Activated B cell treated with CpG ODN at 0.5 μM for 24 hours (primary cell): ENCODE measurements around the gene PMF1. TPM values are rescaled to one million over a fixed set of nuclear protein-coding genes. Genes with fewer than 3 reads are reported as not detected.

Experiments used
- ATAC-seq: fragments of 200-7000 bp; cut with Tn5 transposase; one replicate; pipeline ENCODE4 v1.10.0; 2021; ENCODE audit warnings: low read depth, mild to moderate bottlenecking, moderate library complexity
- CTCF ChIA-PET: fragments of 350-600 bp; sonication (Branson Sonifier 250); formaldehyde crosslinking; loops from one replicate; lab custom pipeline; 2021; ENCODE audit warnings: antibody characterized with exemption; lab: Charles Lee
- POLR2A ChIA-PET: fragments of 350-600 bp; sonication (Branson Sonifier 250); formaldehyde crosslinking; loops from one replicate; lab custom pipeline; 2021; ENCODE audit warnings: antibody characterized with exemption; lab: Charles Lee
- DNase-seq: peaks from one replicate; pipeline ENCODE4 v3.0.0; 2022
- H3K27ac Mint-ChIP-seq: one replicate; pipeline ENCODE4 v1.8.0; 2020; ENCODE audit warnings: mixed read lengths
- H3K27me3 Mint-ChIP-seq: one replicate; pipeline ENCODE4 v1.8.0; 2021; ENCODE audit warnings: mixed read lengths
- H3K36me3 Mint-ChIP-seq: one replicate; pipeline ENCODE4 v1.8.0; 2021; ENCODE audit warnings: low read depth, mixed read lengths
- H3K4me1 Mint-ChIP-seq: one replicate; pipeline ENCODE4 v1.8.0; 2021; ENCODE audit warnings: mixed read lengths
- H3K4me3 Mint-ChIP-seq: one replicate; pipeline ENCODE4 v1.8.0; 2020; ENCODE audit warnings: mild to moderate bottlenecking, mixed read lengths
- H3K9me3 Mint-ChIP-seq: one replicate; pipeline ENCODE4 v1.8.0; 2020; ENCODE audit warnings: mixed read lengths
- intact Hi-C: fragments of 100-400 bp; cut with micrococcal nuclease; formaldehyde crosslinking; loops from one replicate; pipeline ENCODE4 v1.15.1; 2024
- total RNA-seq: library from RNA; stranded (reverse); gene quantifications from 2 replicates; pipeline ENCODE4 v1.2.3, GENCODE V29; 2022
- TF ChIP-seq, protein P1 (sequence below): fragments of 200-600 bp; IDR thresholded peaks from one replicate; pipeline ENCODE4 v1.8.0; 2022; ENCODE audit warnings: antibody characterized with exemption, mild to moderate bottlenecking

PMF1 gene
- total RNA-seq, 1 donor from 2014 or later: 75.8 TPM

GRCh38 chr1:156198831-156199349 is 13.9 kb upstream of the PMF1 start:
- Mint-ChIP-seq H3K36me3 (peaks cover 36% of the 10 kb centered on the region), H3K27me3 (no peaks in the 10 kb centered on the region), H3K9me3 (no peaks in the 10 kb centered on the region), H3K4me1 (peaks cover 46% of the 10 kb centered on the region), H3K4me3 (no peak overlapping the region), H3K27ac (no peak overlapping the region)
- DNase-seq (no peak), ATAC-seq (no peak)
- TF ChIP-seq, protein P1, sequence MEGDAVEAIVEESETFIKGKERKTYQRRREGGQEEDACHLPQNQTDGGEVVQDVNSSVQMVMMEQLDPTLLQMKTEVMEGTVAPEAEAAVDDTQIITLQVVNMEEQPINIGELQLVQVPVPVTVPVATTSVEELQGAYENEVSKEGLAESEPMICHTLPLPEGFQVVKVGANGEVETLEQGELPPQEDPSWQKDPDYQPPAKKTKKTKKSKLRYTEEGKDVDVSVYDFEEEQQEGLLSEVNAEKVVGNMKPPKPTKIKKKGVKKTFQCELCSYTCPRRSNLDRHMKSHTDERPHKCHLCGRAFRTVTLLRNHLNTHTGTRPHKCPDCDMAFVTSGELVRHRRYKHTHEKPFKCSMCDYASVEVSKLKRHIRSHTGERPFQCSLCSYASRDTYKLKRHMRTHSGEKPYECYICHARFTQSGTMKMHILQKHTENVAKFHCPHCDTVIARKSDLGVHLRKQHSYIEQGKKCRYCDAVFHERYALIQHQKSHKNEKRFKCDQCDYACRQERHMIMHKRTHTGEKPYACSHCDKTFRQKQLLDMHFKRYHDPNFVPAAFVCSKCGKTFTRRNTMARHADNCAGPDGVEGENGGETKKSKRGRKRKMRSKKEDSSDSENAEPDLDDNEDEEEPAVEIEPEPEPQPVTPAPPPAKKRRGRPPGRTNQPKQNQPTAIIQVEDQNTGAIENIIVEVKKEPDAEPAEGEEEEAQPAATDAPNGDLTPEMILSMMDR: no peak
- intact Hi-C loops: no loop called here
- ChIA-PET CTCF (no interaction called here), POLR2A (interaction anchor here (2.7 kb wide), 1 partner anchor 14 kb away, joined by 10 read pairs; the partner anchor contains the start of gene PMF1)

DNA sequence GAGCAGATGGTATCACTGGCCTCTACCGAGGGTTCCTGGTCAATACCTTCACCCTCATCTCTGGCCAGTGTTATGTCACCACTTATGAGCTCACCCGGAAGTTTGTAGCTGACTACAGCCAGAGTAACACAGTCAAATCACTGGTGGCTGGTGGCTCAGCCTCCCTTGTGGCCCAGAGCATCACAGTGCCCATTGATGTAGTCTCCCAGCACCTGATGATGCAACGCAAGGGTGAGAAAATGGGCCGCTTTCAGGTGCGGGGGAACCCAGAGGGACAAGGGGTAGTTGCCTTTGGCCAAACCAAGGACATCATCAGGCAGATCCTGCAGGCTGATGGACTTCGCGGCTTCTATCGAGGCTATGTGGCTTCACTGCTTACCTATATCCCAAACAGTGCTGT is 12.8 kb upstream of the PMF1 start:
- DNase-seq (no peak), ATAC-seq (no peak)
- no peak overlapping the region for H3K4me3 Mint-ChIP-seq
- TF ChIP-seq, protein P1: no peak
- CTCF ChIA-PET: no interaction called here
- no peaks in the 10 kb centered on the region for H3K27me3 Mint-ChIP-seq
- peaks cover 35% of the 10 kb centered on the region for H3K36me3 Mint-ChIP-seq
- intact Hi-C loops: no loop called here
- no peaks in the 10 kb centered on the region for H3K9me3 Mint-ChIP-seq
- no peak overlapping the region for H3K27ac Mint-ChIP-seq
- H3K4me1 Mint-ChIP-seq: peaks cover 35% of the 10 kb centered on the region
- POLR2A ChIA-PET: interaction anchor here (0.6 to 2.7 kb wide), 3 partner anchors 13 to 52 kb away, joined by 4 to 10 read pairs (median 9); partner anchors contain the start of gene PMF1

DNA sequence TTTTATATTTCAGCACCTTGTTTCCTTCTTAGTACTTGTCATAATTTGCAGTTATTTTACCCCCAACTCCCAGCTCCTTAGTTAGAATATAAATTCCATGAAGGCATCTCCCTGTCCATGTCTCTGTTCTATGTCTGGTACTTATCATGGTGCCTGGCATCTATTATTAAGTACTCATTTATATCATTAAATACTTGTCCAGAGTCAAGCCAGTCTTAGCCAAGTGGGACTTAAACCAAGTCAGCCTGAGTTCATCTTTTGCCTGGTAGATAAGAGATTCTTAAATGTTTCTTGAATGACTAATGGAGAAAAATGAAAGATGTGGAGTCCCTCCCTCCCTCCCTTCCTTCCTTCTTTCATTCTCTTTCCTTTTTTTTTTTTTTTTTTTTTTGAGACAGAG is 9.5 kb upstream of the PMF1 start:
- ChIA-PET CTCF (no interaction called here), POLR2A (interaction anchor here (0.7 to 1.5 kb wide), 2 partner anchors 10 to 14 kb away, joined by 3 to 5 read pairs; partner anchors contain the start of gene PMF1)
- Mint-ChIP-seq H3K4me1 (peaks cover 20% of the 10 kb centered on the region), H3K9me3 (no peaks in the 10 kb centered on the region), H3K4me3 (no peak overlapping the region), H3K36me3 (peaks cover 36% of the 10 kb centered on the region), H3K27ac (no peak overlapping the region), H3K27me3 (no peaks in the 10 kb centered on the region)
- TF ChIP-seq, protein P1: no peak
- ATAC-seq: no peak
- intact Hi-C loops: no loop called here
- no peak for DNase-seq

DNA sequence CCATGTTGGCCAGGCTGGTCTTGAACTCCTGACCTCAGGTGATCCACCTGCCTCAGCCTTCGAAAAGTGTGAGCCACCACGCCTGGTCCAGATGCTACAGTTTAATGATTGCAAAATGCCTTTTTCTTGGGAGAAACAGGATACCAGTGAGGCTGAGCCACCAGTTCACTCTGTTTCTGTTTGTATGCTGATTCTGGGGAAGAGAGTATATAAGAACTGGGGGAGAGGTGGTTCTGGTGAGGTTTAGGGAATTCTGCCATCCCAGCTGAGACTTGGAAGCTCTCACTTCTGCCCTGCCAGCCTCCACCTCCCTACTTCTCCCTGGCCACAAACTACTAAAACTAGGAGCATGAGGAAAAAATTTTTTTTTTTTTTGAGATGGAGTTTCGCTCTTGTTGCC is 8.1 kb upstream of the PMF1 start:
- Mint-ChIP-seq H3K27me3 (no peaks in the 10 kb centered on the region), H3K36me3 (peaks cover 43% of the 10 kb centered on the region), H3K4me3 (no peak overlapping the region), H3K27ac (no peak overlapping the region), H3K4me1 (peaks cover 9% of the 10 kb centered on the region), H3K9me3 (no peaks in the 10 kb centered on the region)
- DNase-seq (no peak), ATAC-seq (no peak)
- TF ChIP-seq, protein P1: no peak
- ChIA-PET POLR2A (interaction anchor here (1.5 kb wide), 1 partner anchor 11 kb away, joined by 7 read pairs; the partner anchor contains the start of gene SLC25A44), CTCF (interaction anchor here (1.2 kb wide), 1 partner anchor 21 kb away, joined by 3 read pairs; no protein-coding TSS in a partner anchor)
- intact Hi-C loops: no loop called here

DNA sequence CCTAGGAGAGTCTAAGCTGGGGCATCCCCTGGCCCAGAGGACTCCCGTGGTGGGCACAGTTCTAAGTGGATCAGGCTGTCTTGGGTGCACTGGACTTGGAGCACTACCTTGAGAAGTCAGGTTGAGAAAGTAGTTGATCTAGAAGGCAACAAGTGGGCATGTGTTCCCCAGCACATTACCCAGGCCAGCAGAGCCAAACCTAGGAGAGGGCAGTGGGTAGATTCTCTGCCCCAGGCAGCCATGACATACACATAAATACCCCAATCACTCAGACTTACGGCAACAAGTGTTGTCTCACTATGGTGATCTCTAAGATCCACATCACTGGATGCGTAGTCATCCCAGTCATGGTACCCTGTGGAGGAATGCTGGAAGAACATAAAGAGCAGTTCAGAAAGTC is 1.6 kb upstream of the PMF1 start:
- Mint-ChIP-seq H3K9me3 (no peaks in the 10 kb centered on the region), H3K36me3 (peaks cover 55% of the 10 kb centered on the region), H3K27me3 (no peaks in the 10 kb centered on the region), H3K27ac (no peak overlapping the region), H3K4me1 (peaks cover 24% of the 10 kb centered on the region), H3K4me3 (peak overlapping the region; percentile 11)
- ATAC-seq: no peak
- TF ChIP-seq, protein P1: no peak
- CTCF ChIA-PET: interaction anchor here (3.1 kb wide), 1 partner anchor 14 kb away, joined by 26 read pairs; no protein-coding TSS in a partner anchor
- POLR2A ChIA-PET: interaction anchor here (0.6 kb wide), 1 partner anchor 64 kb away, joined by 4 read pairs; no protein-coding TSS in a partner anchor
- no peak for DNase-seq
- intact Hi-C loops: loop anchor here (5.0 kb wide), 2 partner anchors 71 to 114 kb away; partner anchors contain the start of genes SMG5 and TMEM79
